Measurements from ENCODE around the gene TXLNB. TPM values are rescaled to one million over a fixed set of nuclear protein-coding genes. Genes with fewer than 3 reads are reported as not detected.
A peak's percentile ranks its signal among the peaks of the same experiment; 100 is the strongest.

TXLNB gene
- total RNA-seq, 2 experiments from 2014 or later, result 0.17 to 0.19 TPM

- Histone ChIP-seq H3K27me3 (ENCODE audit: control insufficient read depth in 1 of 2, insufficient read depth in 2 of 2, low read length in 2 of 2) (no peaks in the 10 kb centered on the region), H3K36me3 (ENCODE audit: insufficient read depth, low read length) (no peaks in the 10 kb centered on the region), H3K4me3 (ENCODE audit: low read length) (no peak overlapping the region), H3K4me1 (ENCODE audit: insufficient read depth, low read length) (no peaks in the 10 kb centered on the region), H3K9me3 (ENCODE audit: control insufficient read depth in 1 of 2, insufficient read depth in 1 of 2, low read length in 2 of 2) (no peaks in the 10 kb centered on the region), H3K27ac (ENCODE audit: low read depth in 1 of 2, low read length in 2 of 2) (no peak overlapping the region)
- Mint-ChIP-seq H3K27me3 (no peaks in the 10 kb centered on the region), H3K4me3 (no peak overlapping the region), H3K36me3 (ENCODE audit: low read depth) (no peaks in the 10 kb centered on the region), H3K27ac (no peak overlapping the region), H3K4me1 (ENCODE audit: low read depth) (peaks cover 1% of the 10 kb centered on the region), H3K9me3 (no peaks in the 10 kb centered on the region)
- POLR2A ChIA-PET, result interaction anchor here (0.8 to 1.0 kb wide), 2 partner anchors 21 to 104 kb away, joined by 3 to 4 read pairs; partner anchors contain the start of genes CITED2 and TXLNB
- CTCF ChIA-PET, result interaction anchor here (1.3 kb wide), 1 partner anchor 10 kb away, joined by 3 read pairs; no protein-coding TSS in a partner anchor
- ATAC-seq (ENCODE audit: poor library complexity) (no peak), DNase-seq (no peak)
- intact Hi-C loops (cut with DNase I, micrococcal nuclease), result no loop called here
- TF ChIP-seq CTCF (IDR thresholded peaks at IDR 0.05), result no peak
Observed at GRCh38 chr6:139270249-139270648, 21.5 kb downstream of the TXLNB start.

- H3K36me3 ChIP-seq (ENCODE audit: insufficient read depth, low read length), result no peaks in the 10 kb centered on the region
- ChIA-PET POLR2A (no interaction called here), CTCF (interaction anchor here (1.5 kb wide), 1 partner anchor 15 kb away, joined by 4 read pairs; no protein-coding TSS in a partner anchor)
- peaks cover 12% of the 10 kb centered on the region for H3K4me1 Mint-ChIP-seq (ENCODE audit: low read depth)
- intact Hi-C loops (cut with DNase I, micrococcal nuclease), result no loop called here
- no peaks in the 10 kb centered on the region for H3K9me3 Mint-ChIP-seq
- H3K4me3 ChIP-seq (ENCODE audit: low read length), result no peak overlapping the region
- H3K36me3 Mint-ChIP-seq (ENCODE audit: low read depth), result no peaks in the 10 kb centered on the region
- H3K4me3 Mint-ChIP-seq, result no peak overlapping the region
- no peak for TF ChIP-seq CTCF (IDR thresholded peaks at IDR 0.05)
- no peak overlapping the region for H3K27ac ChIP-seq (ENCODE audit: low read depth in 1 of 2, low read length in 2 of 2)
- H3K4me1 ChIP-seq (ENCODE audit: insufficient read depth, low read length), result peaks cover 11% of the 10 kb centered on the region
- no peaks in the 10 kb centered on the region for H3K27me3 Mint-ChIP-seq
- no peaks in the 10 kb centered on the region for H3K27me3 ChIP-seq (ENCODE audit: control insufficient read depth in 1 of 2, insufficient read depth in 2 of 2, low read length in 2 of 2)
- no peak for ATAC-seq (ENCODE audit: poor library complexity)
- no peaks in the 10 kb centered on the region for H3K9me3 ChIP-seq (ENCODE audit: control insufficient read depth in 1 of 2, insufficient read depth in 1 of 2, low read length in 2 of 2)
- no peak overlapping the region for H3K27ac Mint-ChIP-seq
- no peak for DNase-seq
Observed at GRCh38 chr6:139265512-139266190, 26.1 kb downstream of the TXLNB start.

- POLR2A ChIA-PET, result interaction anchor here (0.6 to 2.1 kb wide), 7 partner anchors 29 to 125 kb away, joined by 3 to 16 read pairs (median 4); partner anchors contain the start of genes CITED2 and TXLNB
- H3K27ac Mint-ChIP-seq, result peak overlapping the region; percentile 79
- intact Hi-C loops (cut with DNase I, micrococcal nuclease), result no loop called here
- no peak for TF ChIP-seq CTCF (IDR thresholded peaks at IDR 0.05)
- H3K36me3 Mint-ChIP-seq (ENCODE audit: low read depth), result no peaks in the 10 kb centered on the region
- no peaks in the 10 kb centered on the region for H3K9me3 Mint-ChIP-seq
- Histone ChIP-seq H3K9me3 (ENCODE audit: control insufficient read depth in 1 of 2, insufficient read depth in 1 of 2, low read length in 2 of 2) (no peaks in the 10 kb centered on the region), H3K27ac (ENCODE audit: low read depth in 1 of 2, low read length in 2 of 2) (peak overlapping the region; percentile 25 to 26), H3K36me3 (ENCODE audit: insufficient read depth, low read length) (no peaks in the 10 kb centered on the region), H3K4me1 (ENCODE audit: insufficient read depth, low read length) (peaks cover 24% of the 10 kb centered on the region), H3K27me3 (ENCODE audit: control insufficient read depth in 1 of 2, insufficient read depth in 2 of 2, low read length in 2 of 2) (no peaks in the 10 kb centered on the region), H3K4me3 (ENCODE audit: low read length) (peak overlapping the region; percentile 35)
- peak overlapping the region; percentile 70 for H3K4me3 Mint-ChIP-seq
- H3K4me1 Mint-ChIP-seq (ENCODE audit: low read depth), result peaks cover 27% of the 10 kb centered on the region
- CTCF ChIA-PET, result interaction anchor here (0.7 to 2.9 kb wide), 5 partner anchors 12 to 308 kb away, joined by 3 to 15 read pairs (median 3); no protein-coding TSS in a partner anchor
- ATAC-seq (ENCODE audit: poor library complexity), result peak; percentile 90
- peak in 5 of 14 experiments; percentile 8 to 69 (median 61) for DNase-seq
- H3K27me3 Mint-ChIP-seq, result no peaks in the 10 kb centered on the region
Observed at GRCh38 chr6:139262519-139263300, 29.1 kb downstream of the TXLNB start.

All from CD4-positive, alpha-beta T cell (primary cell).